ENCODE data around the gene KATNBL1.

Gene KATNBL1

GRCh38 chr15:34209421-34210282 is at the start of gene KATNBL1:
Gene KATNBL1, minus strand, starts transcription at chr15:34210096. Its CDS starts 46,420 bp downstream, at chr15:34163676.
- peak; percentile 95 to 99 (median 95) for DNase-seq (ENCODE audit: low read depth in 3 of 3)

DNA sequence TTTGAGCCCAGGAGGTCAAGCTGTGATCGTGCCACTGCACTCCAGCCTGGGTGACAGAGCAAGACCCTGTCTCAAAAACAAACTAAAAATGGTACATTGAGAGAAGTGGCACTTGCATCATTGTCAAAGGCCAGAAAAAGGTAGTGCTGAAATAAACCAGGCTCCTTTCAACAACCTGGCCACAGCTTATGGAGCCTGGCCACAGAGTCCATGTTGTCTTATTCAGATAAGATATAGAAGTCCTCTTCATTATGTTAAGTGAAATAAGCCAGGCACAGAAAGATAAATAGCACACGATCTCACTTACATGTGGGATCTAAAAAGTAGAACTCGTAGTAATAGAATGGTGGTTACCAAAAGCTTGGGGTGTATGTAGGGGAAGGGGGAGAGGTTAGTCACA is 49.7 kb upstream of the KATNBL1 start:
- no peak for DNase-seq (ENCODE audit: low read depth in 3 of 3)

GRCh38 chr15:34258151-34258550 is 48.3 kb upstream of the KATNBL1 start:
- DNase-seq (ENCODE audit: low read depth in 3 of 3): no peak

DNA sequence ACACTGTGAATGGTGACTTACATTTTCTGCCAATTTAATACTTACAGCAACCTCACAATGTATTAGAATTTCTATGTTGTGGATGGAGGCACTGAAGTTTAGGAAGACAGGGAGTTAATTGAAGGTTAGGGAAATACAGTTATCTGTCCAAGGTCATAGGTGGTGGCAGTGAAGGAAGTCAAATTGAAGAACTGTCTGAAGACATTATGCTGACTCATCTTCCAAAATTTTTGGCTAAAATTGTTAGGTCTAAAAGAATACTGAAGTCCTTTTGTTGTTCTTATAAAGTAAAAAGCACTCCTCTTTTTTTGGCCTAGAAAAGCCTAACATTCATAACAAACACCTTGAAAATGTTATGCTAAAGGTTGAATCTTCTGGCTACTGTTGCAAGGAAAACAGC is 42.6 kb upstream of the KATNBL1 start:
- no peak for DNase-seq (ENCODE audit: low read depth in 3 of 3)

DNA sequence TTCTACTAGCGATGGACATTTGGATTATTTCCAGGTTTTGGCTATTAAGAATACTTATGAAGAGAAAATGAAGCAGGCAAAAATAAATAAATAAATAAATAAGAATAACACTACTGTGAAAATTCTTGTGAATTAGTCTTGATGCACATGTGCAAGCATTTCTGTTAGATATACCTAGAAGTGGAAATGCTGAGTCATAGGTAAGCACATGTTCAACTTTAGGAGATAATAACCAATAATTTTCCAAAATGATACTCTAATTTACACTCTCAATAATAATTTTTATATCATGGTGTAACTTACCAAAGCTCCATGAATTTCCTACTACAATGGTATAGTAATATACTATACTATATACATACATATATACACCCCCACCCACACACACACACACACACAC is 38.3 kb upstream of the KATNBL1 start:
- DNase-seq (ENCODE audit: low read depth in 3 of 3): no peak

GRCh38 chr15:34246276-34246976 is 36.5 kb upstream of the KATNBL1 start:
- DNase-seq (ENCODE audit: low read depth in 3 of 3): no peak

GRCh38 chr15:34243226-34243625 is 33.3 kb upstream of the KATNBL1 start:
- no peak for DNase-seq (ENCODE audit: low read depth in 3 of 3)

GRCh38 chr15:34242331-34242710 is 32.4 kb upstream of the KATNBL1 start:
- DNase-seq (ENCODE audit: low read depth in 3 of 3): no peak

- DNase-seq (ENCODE audit: low read depth in 3 of 3): peak in 1 of 3 experiments; percentile 23
Observed at GRCh38 chr15:34241376-34242330, 31.8 kb upstream of the KATNBL1 start.

DNA sequence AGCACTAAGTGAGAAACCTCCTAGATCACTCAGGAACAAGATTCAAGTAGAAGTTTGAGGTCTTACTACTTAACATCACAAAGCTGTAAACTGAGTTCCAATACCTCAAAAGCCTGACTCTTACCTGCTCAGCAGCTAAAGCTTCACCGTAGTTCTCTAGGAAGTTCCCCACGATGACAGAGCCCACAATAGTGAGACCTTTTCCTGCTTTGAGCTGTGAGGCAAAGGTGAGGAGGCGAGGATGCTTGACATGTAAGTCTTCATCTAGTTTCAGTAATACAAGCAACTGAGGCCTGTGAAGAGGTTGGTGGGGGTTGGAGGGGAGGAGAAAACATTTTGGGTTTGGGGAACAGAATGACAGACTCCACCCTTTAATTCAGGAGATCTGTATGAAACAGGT is 30.6 kb upstream of the KATNBL1 start:
- no peak for DNase-seq (ENCODE audit: low read depth in 3 of 3)

DNA sequence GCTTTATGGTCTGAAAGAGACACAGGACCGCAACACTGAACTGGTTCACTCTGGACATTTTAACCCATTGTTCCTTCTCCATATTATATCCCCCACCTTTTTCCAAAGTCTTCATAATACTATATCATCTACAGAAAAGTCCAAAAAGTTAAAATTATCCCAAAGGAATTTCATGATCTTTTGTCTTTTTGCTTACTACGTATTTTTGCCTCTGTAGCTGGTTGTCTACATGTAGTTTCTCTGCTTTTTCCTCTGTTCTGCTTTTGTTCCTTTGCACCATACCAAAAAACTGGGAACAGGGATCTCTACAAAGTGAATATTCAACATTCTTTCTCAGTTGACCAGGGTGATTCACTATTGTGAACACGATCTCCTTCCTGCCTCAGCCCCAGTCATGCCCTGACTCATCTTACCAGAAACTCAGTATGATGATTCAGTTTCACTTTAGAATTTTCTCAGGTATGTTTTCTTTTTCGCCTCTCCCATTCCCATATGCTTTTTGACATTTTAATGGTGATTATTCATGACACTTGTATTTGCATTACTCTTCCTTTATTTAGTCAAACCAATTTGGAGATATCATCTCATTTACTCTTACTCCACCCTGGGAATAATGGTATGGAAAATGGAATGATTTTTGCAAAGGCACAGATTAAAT is 29.4 kb upstream of the KATNBL1 start:
- DNase-seq (ENCODE audit: low read depth in 3 of 3): peak in 1 of 3 experiments; percentile 12

- no peak for DNase-seq (ENCODE audit: low read depth in 3 of 3)
Observed at GRCh38 chr15:34233614-34234013, 23.7 kb upstream of the KATNBL1 start.

- DNase-seq (ENCODE audit: low read depth in 3 of 3): no peak
Observed at GRCh38 chr15:34223904-34224596, 14.2 kb upstream of the KATNBL1 start.

DNA sequence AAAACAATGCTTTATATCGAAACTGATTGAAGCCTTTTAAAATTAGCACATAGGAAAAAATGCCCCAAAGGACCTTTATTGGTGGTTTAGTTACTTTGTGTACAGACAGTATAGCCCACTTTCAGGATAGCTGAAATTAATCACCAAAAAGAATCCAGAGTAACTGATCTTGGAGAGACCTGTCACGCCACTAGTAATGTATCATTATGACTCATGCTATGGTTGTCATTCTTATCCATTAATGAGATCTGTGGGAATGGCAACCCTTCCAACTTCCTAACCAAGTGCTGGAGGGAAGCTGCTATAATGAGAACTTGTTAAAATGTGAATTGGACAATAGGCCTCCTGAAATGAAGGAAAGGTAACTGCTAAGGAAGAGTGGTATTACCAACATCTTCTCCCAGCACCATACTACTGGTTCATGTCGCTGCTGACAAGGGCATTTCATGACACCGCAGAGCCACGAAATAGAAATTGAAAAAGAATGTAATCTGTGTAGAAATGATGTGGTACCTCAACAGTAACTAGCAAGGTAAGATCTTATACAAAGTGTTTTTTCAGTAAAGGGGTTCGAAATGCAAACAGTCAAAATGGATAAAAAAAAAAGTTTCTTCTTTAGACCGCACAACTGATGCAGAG is 7.8 kb upstream of the KATNBL1 start:
- no peak for DNase-seq (ENCODE audit: low read depth in 3 of 3)

DNA sequence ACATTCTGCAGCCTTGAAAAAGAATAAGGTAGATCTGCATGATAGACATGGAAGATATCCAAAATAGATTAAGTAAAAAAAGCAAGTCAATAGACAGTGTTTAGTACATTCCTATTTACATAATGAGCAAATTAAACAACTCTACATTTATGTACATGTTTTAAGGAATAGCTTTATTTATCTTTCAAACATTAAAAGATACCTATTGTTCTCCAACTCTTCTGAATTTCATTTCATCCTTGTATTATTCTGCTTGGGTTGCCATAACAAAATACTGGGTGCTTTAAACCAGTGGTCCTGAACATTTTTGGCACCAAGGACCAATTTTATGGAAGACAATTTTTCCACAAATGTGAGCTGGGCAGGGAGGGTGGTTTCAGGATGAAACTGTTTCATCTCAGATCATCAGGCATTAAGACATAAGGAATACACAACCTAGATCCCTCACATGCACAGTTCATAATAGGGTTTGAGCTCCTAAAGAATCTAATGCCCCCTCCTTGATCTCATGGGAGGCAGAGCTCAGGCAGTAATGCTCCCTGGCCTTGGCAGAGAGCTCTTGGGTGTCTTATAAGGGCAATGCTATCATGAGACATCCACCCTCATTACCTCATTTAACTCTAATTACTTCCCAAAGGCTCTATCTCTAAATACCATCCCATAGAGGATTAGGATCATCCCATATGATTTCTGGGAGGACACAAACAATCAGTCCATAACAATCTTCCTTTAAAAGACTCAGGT is 6.8 kb upstream of the KATNBL1 start:
- DNase-seq (ENCODE audit: low read depth in 3 of 3): no peak

DNA sequence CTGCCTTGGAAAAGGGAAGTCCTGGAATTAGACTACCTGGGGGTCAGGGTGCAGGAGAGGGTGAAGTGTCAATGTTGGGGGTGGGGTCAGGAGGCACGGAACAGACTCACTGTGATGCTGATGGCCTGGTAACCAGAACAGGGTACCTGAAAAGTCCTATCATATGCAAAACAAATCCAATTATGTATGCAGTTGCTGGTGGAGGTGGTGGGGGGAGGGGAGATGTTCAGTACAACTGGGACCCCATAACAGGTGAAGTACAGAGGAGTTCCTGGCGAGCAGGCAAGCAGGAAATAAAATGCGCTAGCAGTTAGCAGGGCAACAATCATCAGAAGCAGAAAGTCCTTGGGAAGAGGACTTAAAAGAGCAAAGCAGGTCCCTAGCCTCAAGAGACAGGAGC is 4.2 kb upstream of the KATNBL1 start:
- DNase-seq (ENCODE audit: low read depth in 3 of 3): no peak

DNA sequence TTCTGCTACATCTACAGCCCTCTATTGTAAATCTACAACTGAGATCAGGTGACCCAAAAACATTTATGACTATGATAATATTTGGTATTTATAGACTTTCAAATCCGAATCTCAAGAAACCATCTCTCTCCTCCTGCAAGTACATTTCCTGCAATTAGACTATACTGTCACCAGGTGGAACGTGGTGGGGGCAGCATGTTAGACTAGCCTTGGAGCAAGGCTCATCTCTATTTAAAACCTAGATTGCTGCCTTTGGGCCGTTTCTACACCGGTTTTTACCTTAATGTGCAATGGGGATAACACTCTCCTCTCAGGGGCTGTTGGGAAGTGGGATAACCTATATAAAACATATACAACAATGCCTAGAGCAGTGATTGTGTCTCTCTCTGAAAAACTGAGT is 3.8 kb upstream of the KATNBL1 start:
- no peak for DNase-seq (ENCODE audit: low read depth in 3 of 3)

DNA sequence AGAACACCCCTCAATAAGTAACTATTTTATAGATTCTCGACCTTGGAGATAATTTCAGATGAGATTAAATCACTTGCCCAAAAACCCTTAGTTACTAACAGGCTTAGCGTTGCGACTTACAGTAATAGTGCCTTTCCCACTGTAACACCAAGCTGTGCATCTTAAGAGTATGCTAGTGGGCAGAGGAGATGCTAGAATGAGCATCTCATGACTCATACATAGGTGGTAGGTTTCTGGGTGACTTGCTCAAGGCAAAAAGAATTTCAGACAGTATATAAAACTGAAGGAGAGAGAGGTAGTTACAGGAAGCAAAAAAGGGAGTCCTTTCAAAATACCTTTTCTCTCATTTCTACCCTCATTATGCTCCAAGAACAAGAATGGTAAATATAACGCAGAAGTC is 3.9 kb downstream of the KATNBL1 start:
- DNase-seq (ENCODE audit: low read depth in 3 of 3): no peak

- DNase-seq (ENCODE audit: low read depth in 3 of 3): no peak
Observed at GRCh38 chr15:34203936-34204335, 6.0 kb downstream of the KATNBL1 start.

- DNase-seq (ENCODE audit: low read depth in 3 of 3): no peak
Observed at GRCh38 chr15:34203305-34203704, 6.6 kb downstream of the KATNBL1 start.
